ENCODE measurements around the gene MEIS1.

DNA sequence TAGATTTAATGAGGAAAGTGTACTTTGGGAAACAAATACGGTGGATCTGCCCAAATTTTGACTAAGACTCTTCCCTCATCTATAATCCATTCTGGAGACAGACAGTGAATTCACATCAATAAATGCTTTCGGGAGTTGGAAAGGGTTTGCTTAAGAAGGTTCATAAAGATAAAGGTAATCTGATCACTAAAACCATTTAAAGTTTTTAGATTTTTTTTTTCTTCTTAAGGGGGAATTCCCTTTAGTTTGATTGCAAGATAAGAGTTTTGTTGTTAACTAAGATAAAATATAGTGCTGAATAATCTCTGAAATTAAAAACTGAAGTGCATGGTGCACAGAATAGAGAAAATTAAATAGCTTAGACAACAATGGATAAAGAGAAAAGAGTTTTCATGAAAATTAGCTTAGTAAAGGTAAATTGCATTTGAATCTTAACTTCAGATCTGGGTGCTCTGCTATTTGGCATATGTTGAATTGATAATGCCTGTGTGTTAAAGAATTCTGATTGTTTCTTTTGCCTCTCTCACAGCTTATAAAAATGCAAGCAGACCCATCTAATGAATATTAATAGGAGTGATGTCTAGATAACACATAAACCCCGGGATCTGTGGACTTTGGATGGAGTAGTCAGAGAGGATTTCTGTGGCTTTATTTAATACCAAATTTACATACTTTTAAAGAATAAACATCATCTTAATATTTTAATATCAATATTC is 100.8 kb downstream of the MEIS1 start:
- TF ChIP-seq, protein P1, sequence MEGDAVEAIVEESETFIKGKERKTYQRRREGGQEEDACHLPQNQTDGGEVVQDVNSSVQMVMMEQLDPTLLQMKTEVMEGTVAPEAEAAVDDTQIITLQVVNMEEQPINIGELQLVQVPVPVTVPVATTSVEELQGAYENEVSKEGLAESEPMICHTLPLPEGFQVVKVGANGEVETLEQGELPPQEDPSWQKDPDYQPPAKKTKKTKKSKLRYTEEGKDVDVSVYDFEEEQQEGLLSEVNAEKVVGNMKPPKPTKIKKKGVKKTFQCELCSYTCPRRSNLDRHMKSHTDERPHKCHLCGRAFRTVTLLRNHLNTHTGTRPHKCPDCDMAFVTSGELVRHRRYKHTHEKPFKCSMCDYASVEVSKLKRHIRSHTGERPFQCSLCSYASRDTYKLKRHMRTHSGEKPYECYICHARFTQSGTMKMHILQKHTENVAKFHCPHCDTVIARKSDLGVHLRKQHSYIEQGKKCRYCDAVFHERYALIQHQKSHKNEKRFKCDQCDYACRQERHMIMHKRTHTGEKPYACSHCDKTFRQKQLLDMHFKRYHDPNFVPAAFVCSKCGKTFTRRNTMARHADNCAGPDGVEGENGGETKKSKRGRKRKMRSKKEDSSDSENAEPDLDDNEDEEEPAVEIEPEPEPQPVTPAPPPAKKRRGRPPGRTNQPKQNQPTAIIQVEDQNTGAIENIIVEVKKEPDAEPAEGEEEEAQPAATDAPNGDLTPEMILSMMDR (conservative IDR thresholded peaks at IDR 0.05; ENCODE audit: low read depth, low read length): no peak
- TF ChIP-seq EZH2 (IDR thresholded peaks at IDR 0.05; ENCODE audit: borderline replicate concordance, low read depth, low read length, poor library complexity, severe bottlenecking): no peak
